Spinal cord (tissue), 10 donors: ENCODE data around the gene CLASP1. TPM values are rescaled to one million over a fixed set of nuclear protein-coding genes. Genes with fewer than 3 reads are reported as not detected.
"Not testable (repeated sequence)": the region's sequence is repeated elsewhere in the genome, so short reads cannot be mapped to it uniquely, and the experiment has no call there.

Experiments
- DNase-seq, 6 donors: peaks; one replicate each; pipeline versions ENCODE4 v3.0.0 to v3.0.0-alpha.2; 2013 to 2015; ENCODE audit warnings: low spot score in 6 of 6, low read depth in 4 of 6
- H3K27ac ChIP-seq: one replicate; pipeline ENCODE4 v1.5.1; 2013; ENCODE audit warnings: low read depth, low read length, control low read depth
- H3K27me3 ChIP-seq: one replicate; pipeline ENCODE4 v1.6.1; 2013; ENCODE audit warnings: low read length; ENCODE audit not compliant: control insufficient read depth, insufficient read depth
- H3K36me3 ChIP-seq: one replicate; pipeline ENCODE4 v1.6.1; 2013; ENCODE audit warnings: low read length; ENCODE audit not compliant: control insufficient read depth, insufficient read depth
- H3K4me1 ChIP-seq: one replicate; pipeline ENCODE4 v1.6.1; 2013; ENCODE audit warnings: low read length; ENCODE audit not compliant: control insufficient read depth, insufficient read depth
- H3K4me3 ChIP-seq: one replicate; pipeline ENCODE4 v1.5.1; 2013; ENCODE audit warnings: low read depth, low read length, control low read depth
- H3K9me3 ChIP-seq: one replicate; pipeline ENCODE4 v1.6.1; 2013; ENCODE audit warnings: low read length; ENCODE audit not compliant: control insufficient read depth, insufficient read depth
- WGBS: methylation state at CpG from one replicate; pipeline ENCODE4 v1.1.5; 2013; ENCODE audit warnings: missing lambda C conversion rate; ENCODE audit not compliant: insufficient coverage; 5-methylcytosine and 5-hydroxymethylcytosine counted together
- polyA plus RNA-seq, 2 donors: library from polyadenylated mRNA; unstranded; fragments of 120-200 nt; gene quantifications; one replicate each; pipeline ENCODE4 v1.2.1, GENCODE V29; 2013; ENCODE audit not compliant: insufficient read length in 2 of 2
- total RNA-seq, 2 donors: library from RNA; depleted of rRNA in 1 of 2; stranded (reverse); fragments of 120-200 nt in 1 of 2; fragments of >200 nt in 1 of 2; gene quantifications; one replicate each; pipeline versions ENCODE4 v1.2.3 to v1.2.4, GENCODE V29; 2013 to 2014
- donor health status: healthy.

Gene CLASP1
- total and polyA plus RNA-seq, 4 donors = 51.7 to 98.2 (median 62.8) TPM

- Histone ChIP-seq H3K4me3 (no peak overlapping the region), H3K27me3 (no peaks in the 10 kb centered on the region), H3K9me3 (no peaks in the 10 kb centered on the region), H3K36me3 (no peaks in the 10 kb centered on the region), H3K4me1 (peaks cover 15% of the 10 kb centered on the region), H3K27ac (no peak overlapping the region)
- DNase-seq = peak in 2 of 6 donors; percentile 40 to 58
- WGBS = 60% methylated on average over 1 of the region's 2 CpGs
Measured at GRCh38 chr2:121570667-121571055, 78.6 kb downstream of the CLASP1 start.

- Histone ChIP-seq H3K4me1 (peaks cover 20% of the 10 kb centered on the region), H3K27me3 (no peaks in the 10 kb centered on the region), H3K27ac (no peak overlapping the region), H3K9me3 (no peaks in the 10 kb centered on the region), H3K36me3 (no peaks in the 10 kb centered on the region), H3K4me3 (no peak overlapping the region)
- peak in 2 of 6 donors; percentile 32 to 85 for DNase-seq
- no CpG with 5 or more reads among the region's 2 CpGs for WGBS
Measured at GRCh38 chr2:121570036-121570666, 79.1 kb downstream of the CLASP1 start.

GRCh38 chr2:121567957-121568409 is 81.3 kb downstream of the CLASP1 start:
- peak overlapping the region; percentile 77 for H3K27ac ChIP-seq
- WGBS = 26% methylated on average over 3 of the region's 4 CpGs
- H3K27me3 ChIP-seq = no peaks in the 10 kb centered on the region
- H3K36me3 ChIP-seq = no peaks in the 10 kb centered on the region
- H3K4me3 ChIP-seq = no peak overlapping the region
- H3K9me3 ChIP-seq = no peaks in the 10 kb centered on the region
- DNase-seq = peak in 1 of 6 donors; percentile 63
- peaks cover 25% of the 10 kb centered on the region for H3K4me1 ChIP-seq

- WGBS = no CpG with 5 or more reads among the region's 7 CpGs
- no peaks in the 10 kb centered on the region for H3K27me3 ChIP-seq
- H3K4me1 ChIP-seq = peaks cover 25% of the 10 kb centered on the region
- peak overlapping the region; percentile 77 for H3K27ac ChIP-seq
- H3K36me3 ChIP-seq = no peaks in the 10 kb centered on the region
- no peaks in the 10 kb centered on the region for H3K9me3 ChIP-seq
- DNase-seq = no peak
- no peak overlapping the region for H3K4me3 ChIP-seq
Measured at GRCh38 chr2:121567452-121567851, 81.8 kb downstream of the CLASP1 start.

- Histone ChIP-seq H3K27me3 (no peaks in the 10 kb centered on the region), H3K9me3 (no peaks in the 10 kb centered on the region), H3K27ac (peak overlapping the region; percentile 25), H3K4me1 (peaks cover 23% of the 10 kb centered on the region), H3K4me3 (no peak overlapping the region), H3K36me3 (no peaks in the 10 kb centered on the region)
- peak in 2 of 6 donors; percentile 51 to 59 for DNase-seq
- 20% methylated on average over 4 of the region's 5 CpGs for WGBS
Measured at GRCh38 chr2:121565389-121566250, 83.6 kb downstream of the CLASP1 start.

- H3K4me1 ChIP-seq = peaks cover 23% of the 10 kb centered on the region
- H3K9me3 ChIP-seq = no peaks in the 10 kb centered on the region
- WGBS = 94% methylated on average over 2 of the region's 3 CpGs
- no peaks in the 10 kb centered on the region for H3K27me3 ChIP-seq
- no peaks in the 10 kb centered on the region for H3K36me3 ChIP-seq
- no peak overlapping the region for H3K4me3 ChIP-seq
- H3K27ac ChIP-seq = no peak overlapping the region
- no peak for DNase-seq
Measured at GRCh38 chr2:121564905-121565304, 84.4 kb downstream of the CLASP1 start.

GRCh38 chr2:121563754-121564153 is 85.5 kb downstream of the CLASP1 start:
- no CpG with 5 or more reads among the region's 1 CpG for WGBS
- H3K27ac ChIP-seq, H3K4me3 ChIP-seq, H3K9me3 ChIP-seq, DNase-seq, H3K36me3 ChIP-seq, H3K27me3 ChIP-seq: not testable (repeated sequence)
- H3K4me1 ChIP-seq = peaks cover 23% of the 10 kb centered on the region

GRCh38 chr2:121562269-121563176 is 86.7 kb downstream of the CLASP1 start:
- WGBS = 89% methylated on average over 3 of the region's 4 CpGs
- Histone ChIP-seq H3K9me3 (no peaks in the 10 kb centered on the region), H3K36me3 (no peaks in the 10 kb centered on the region), H3K4me1 (peaks cover 26% of the 10 kb centered on the region), H3K4me3 (no peak overlapping the region), H3K27me3 (no peaks in the 10 kb centered on the region), H3K27ac (no peak overlapping the region)
- no peak for DNase-seq

- DNase-seq = no peak
- Histone ChIP-seq H3K27me3 (no peaks in the 10 kb centered on the region), H3K4me1 (peaks cover 19% of the 10 kb centered on the region), H3K27ac (no peak overlapping the region), H3K9me3 (no peaks in the 10 kb centered on the region), H3K36me3 (no peaks in the 10 kb centered on the region), H3K4me3 (no peak overlapping the region)
- 82% methylated on average over 2 of the region's 2 CpGs for WGBS
Measured at GRCh38 chr2:121561617-121562268, 87.5 kb downstream of the CLASP1 start.
